Omental fat pad (tissue), 4 donors: ENCODE data around the gene FOXO6. TPM values are rescaled to one million over a fixed set of nuclear protein-coding genes. Genes with fewer than 3 reads are reported as not detected.
A peak's percentile ranks its signal among the peaks of the same experiment; 100 is the strongest.

Experiments
- ATAC-seq: fragments of 150-250 bp; one replicate; pipeline ENCODE4 v1.9.1; 2016; ENCODE audit warnings: mild to moderate bottlenecking, moderate library complexity; ENCODE audit not compliant: low FRiP score
- DNase-seq: peaks from one replicate; pipeline ENCODE4 v3.0.0-alpha.2; 2019; ENCODE audit warnings: low spot score
- CTCF ChIP-seq, 3 donors: fragments of 450-650 bp; IDR thresholded peaks; one replicate each; pipeline ENCODE4 v1.5.1; 2016 to 2017; ENCODE audit warnings: antibody characterized with exemption in 3 of 3, mild to moderate bottlenecking in 3 of 3, moderate library complexity in 2 of 3
- total RNA-seq, 4 donors: library from RNA; depleted of rRNA; stranded (reverse); fragments of >200 nt; gene quantifications; one replicate each; pipeline ENCODE4 v1.1.0, GENCODE V29; 2016

Gene FOXO6
- total RNA-seq, 4 donors from 2014 or later: 0.12 to 0.93 (median 0.31) TPM; not detected in 1

DNA sequence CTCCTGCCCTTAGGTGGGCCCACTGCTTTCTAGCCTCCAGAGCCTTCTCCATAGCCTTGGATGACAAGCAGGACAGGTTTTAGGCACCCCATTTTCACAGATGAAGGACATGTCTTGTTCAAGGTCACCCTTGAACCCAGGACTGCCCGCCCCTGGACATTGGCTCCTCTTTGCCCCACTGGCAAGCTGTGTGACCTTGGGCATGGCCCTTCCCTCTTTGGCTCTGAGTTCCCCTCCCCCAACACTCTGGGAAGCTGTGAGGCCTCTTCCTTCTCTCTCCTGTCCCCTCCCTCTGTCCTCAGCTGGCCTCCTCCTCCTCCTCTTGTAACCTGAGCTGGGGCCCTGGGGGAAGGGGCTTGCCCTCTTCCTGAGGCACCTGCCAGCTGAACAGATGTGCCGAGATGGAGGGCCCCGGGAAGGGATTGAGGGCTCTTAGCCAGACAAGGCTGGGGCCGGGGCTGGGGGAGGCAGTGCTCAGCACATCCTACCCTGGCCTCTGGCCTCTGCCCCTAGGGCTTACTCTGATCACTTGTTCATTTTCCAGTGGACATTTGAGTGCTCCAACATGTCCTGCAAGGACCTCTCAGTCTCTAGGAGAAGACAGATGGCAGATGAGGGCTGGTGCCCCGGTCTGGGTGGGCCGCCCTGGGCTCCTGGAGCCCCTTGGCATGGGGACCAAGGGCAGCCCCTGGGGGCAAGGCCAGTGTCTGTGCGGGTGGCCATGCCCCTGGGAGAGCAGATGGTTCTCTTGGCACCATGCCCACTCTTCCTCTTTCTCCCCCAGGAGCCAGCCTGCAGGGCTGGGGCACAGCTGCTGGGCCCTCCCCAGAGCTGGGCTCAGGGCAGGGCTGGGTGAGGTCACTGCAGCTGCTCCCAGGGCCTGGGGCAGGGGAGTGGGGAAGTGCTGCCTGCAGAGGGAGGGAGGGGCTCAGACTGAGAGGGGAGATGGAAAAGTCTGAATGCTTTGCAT, 10.7 kb downstream of the FOXO6 start:
- TF ChIP-seq CTCF (IDR thresholded peaks at IDR 0.05): no peak
- no peak for DNase-seq
- ATAC-seq: peak; percentile 10

GRCh38 chr1:41372600-41372993, 11.4 kb downstream of the FOXO6 start:
- DNase-seq (no peak), ATAC-seq (no peak)
- TF ChIP-seq CTCF (IDR thresholded peaks at IDR 0.05): no peak

DNA sequence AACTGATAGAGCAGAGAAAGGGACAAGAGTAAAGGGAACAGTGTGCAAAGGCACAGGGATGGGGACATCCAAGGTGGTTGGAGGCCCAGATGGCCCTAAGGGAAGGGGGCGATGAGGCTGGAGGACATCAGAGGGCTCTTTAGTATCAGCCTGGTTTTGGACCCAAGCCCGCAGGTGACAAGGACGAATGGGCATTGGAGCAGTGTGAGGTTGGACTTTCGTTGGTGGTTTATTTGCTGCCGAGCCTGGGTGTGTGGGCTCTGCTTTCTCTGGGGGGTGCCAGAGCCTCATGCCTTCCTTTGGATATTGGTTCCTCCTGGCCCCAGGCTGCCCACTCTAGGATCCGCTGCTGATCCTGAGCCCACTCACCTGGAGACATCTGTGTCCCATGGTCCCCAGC, 12.1 kb downstream of the FOXO6 start:
- ATAC-seq (no peak), DNase-seq (no peak)
- no peak for TF ChIP-seq CTCF (IDR thresholded peaks at IDR 0.05)

GRCh38 chr1:41374711-41375110, 13.5 kb downstream of the FOXO6 start:
- DNase-seq (no peak), ATAC-seq (no peak)
- no peak for TF ChIP-seq CTCF (IDR thresholded peaks at IDR 0.05)

DNA sequence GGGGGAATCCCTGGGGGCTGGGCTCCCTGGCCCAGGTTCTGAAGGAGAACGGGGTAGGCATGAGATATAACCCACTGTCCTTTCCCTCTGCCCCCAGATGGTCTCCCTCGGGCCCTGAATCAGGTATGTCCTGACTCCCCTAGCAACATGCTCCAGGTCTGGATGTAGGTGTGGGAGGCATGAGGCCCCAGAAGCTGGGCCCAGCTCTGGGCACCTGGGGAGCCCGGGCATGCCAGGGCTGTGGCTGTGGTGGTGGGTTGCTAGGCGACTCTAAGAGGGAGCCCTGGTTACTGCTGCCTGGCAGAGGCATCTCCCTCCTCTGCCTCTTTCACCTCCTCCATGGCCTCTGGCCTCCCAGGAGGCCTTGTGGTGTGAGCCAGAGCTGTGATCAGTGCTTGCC, 16.2 kb downstream of the FOXO6 start:
- DNase-seq (no peak), ATAC-seq (no peak)
- TF ChIP-seq CTCF (IDR thresholded peaks at IDR 0.05): no peak

DNA sequence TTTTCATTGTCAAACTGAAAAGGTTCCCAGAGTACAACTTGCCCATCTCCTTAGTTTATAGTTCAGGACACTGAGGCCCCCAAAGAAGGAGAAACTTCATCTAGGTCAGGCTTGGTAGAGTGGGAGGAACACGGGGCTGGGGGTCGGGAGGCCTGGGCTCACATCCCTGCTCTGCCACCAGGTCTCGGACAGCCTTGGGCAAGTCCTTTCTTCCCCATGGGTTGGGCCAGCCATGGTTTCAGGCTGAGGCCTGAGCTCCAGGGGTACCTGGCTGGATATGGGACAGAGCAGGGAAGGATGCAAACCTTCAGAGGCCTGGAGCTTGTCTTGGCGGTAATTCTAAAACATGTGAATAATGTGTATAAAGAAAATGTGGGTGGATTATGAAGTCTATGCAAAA, 17.0 kb downstream of the FOXO6 start:
- no peak for DNase-seq
- no peak for ATAC-seq
- TF ChIP-seq CTCF (IDR thresholded peaks at IDR 0.05): no peak
